SIG-M5 (cell line): ENCODE measurements around the gene PHKA1.
"Not testable (repeated sequence)": the region's sequence is repeated elsewhere in the genome, so short reads cannot be mapped to it uniquely, and the experiment has no call there.

Source experiments
- DNase-seq: peaks from one replicate; lab custom pipeline; 2025; lab: John Stamatoyannopoulos, UW

The PHKA1 gene

DNA sequence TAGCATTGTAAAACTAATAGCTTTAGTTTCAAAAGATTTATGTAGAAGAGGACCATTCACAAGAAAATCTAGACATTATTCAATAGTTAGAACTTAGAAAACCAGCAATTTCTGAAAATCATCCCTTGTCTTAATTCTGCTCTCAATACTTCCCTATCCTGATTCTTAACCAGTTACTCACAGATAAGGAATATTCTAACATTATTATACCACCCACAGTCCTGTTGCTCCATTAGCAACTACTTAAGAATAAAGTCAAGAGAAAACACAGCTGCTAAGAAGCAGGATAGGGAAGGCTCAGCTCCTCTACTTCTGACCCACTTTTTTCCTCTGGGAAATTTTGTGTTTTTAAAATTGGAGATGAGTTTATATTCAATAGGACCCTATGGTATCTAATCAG lies 47.7 kb downstream of the PHKA1 start:
- no peak for DNase-seq

DNA sequence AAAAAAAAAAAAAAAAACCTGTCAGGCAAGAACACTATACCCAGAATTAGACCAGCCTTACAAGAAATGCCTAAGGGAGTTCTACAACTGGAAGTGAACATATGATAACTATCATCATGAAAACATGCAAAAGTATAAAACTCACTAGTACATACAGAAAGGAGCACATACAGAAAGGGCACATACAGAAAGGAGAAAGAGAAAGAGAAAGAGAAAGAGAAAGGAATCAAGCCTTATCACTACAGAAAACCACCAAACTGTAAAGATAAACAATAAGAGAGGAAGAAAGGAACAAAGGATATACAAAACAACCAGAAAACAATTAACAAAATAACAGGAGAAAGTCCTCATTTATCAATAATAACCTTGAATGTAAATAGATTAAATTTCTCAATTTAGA lies 50.4 kb downstream of the PHKA1 start:
- no peak for DNase-seq

- no peak for DNase-seq
Observed at GRCh38 chrX:72662020-72662747, 51.9 kb downstream of the PHKA1 start.

- no peak for DNase-seq
Observed at GRCh38 chrX:72659723-72660122, 54.4 kb downstream of the PHKA1 start.

DNA sequence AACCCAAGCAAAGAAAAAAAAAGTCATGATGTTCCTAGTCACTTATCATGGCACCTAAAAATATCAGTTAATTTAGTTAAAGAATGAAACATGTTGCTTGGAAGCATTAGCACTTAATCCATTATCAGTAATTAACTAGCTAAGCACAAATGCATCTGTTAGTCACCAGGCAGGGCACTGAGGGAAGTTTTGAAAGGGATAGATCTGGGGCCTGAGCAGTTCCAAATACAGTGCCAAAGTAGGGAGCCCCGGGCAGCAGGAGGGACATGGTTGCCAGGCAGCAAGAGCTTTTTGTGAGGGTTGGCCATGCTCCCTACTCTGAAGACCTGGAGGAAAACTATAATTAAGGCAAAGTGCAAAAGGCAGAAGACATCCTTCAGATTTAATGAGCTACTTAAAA lies 62.0 kb downstream of the PHKA1 start:
- DNase-seq: no peak

DNA sequence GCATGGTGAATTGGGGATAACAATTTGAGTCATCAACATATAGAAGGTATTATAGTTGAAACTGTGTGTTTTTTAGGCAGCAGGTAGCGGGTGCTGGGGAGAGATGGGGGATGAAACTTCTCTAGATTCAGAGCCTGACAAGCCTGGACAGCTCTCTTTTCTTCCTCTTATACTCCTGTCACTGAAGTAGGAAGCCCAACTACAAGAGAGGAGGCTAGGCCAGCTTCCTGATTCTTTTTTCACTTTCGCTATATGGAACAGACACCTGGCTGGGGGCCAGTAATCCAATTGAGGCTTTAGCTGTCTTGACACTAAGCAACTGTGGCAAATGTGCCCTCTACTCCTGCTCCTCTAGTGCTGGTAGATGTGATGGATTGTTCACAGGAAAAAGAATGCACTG lies 69.2 kb downstream of the PHKA1 start:
- DNase-seq: no peak

GRCh38 chrX:72641611-72642010 lies 72.5 kb downstream of the PHKA1 start:
- DNase-seq: no peak

DNA sequence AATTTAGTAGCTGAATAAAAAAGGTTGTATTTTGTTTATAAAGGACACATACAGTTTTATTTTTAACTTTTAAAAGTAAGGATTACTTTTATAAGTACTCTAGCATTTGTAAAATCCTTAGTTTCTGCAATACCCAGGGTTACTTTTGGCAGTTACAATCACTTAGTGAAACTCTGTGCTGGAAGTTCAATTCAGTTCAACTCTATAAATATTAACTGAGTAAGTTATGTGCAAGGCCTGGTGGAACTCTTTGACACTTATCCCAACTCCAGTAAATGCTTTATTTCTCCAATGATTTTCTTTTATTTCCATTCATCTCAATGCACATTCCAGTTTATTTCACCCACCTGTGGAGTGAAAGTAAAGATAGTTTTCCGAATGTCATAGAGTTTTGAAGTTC lies 78.2 kb downstream of the PHKA1 start:
- no peak for DNase-seq

GRCh38 chrX:72634331-72634730 lies 79.8 kb downstream of the PHKA1 start:
- no peak for DNase-seq

DNA sequence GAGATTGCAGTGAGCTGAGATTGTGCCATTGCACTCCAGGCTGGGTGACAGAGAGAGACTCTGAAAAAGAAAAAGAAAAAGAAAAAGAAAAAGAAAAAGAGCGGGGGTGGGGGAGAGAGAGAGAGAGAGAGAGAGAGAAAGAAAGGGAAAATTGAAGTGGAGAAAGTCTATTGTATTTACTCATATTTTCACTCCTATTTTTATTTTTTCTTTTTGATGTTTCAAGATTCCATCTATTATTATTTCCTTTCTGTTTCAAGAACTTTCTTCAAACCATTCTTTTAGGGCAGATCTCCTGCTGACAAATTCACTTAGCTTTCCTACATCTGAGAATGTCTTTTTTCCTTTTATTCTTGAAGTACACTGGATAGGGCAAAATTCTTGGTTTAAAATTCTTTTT lies 83.9 kb downstream of the PHKA1 start:
- no peak for DNase-seq

DNA sequence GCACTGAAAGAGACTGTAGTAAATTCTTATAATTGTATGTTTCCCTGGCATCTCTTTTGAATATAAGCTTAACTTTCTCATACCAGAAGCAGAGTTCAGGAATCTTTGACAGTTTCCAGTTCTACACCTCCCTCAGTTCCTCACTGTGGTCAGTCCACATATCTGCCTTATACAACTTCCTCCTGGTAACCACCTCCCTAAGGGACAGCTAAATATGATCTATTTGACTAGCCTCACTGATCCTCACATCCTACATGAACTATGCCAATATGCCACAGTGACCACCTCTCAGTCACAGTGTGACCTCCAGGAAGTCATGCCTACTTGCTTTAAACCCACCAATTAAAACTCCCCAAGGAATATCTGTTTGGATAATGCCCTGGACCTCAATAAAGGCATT lies 89.9 kb downstream of the PHKA1 start:
- DNase-seq: no peak

DNA sequence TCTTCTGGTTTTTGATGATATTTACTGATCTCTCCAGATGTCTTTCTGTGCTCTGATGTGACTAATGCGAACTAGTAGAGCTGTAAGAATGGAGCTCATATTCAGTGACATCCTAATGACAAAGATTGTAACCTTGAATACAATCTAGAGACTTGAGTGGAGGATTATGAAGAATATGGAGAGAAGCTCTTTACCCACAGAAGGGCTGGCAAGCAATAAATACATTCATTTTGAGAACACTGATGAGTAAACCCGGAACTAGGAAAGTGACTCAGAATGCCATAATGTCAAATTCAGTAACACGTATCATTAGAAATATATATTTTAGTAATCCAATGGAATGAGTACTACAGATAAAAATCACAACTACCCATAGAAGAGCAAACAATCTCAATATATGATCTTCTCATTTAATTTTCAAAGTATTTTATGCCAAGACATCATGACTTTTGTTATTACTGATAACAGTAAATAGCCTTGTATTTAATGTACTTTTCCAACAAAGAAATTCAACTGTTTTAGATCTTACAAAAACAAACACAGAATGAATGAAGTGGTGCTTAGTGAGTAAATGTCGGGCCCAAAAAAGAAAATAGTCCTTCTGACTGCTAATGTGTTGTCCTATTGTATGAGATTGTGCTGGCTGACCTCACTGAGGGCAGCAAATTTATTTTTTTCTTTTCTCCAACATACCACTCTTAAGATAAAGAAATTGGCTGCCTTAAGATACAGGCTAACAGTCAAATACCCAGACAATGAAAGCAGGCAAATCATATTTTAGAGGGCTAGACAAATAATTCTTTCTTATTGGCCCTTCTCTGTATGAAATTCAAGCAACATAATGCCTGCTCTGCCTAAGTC lies 92.3 kb downstream of the PHKA1 start:
- no peak for DNase-seq

- no peak for DNase-seq
Observed at GRCh38 chrX:72621163-72621562, 92.9 kb downstream of the PHKA1 start.

GRCh38 chrX:72620550-72621145 lies 93.5 kb downstream of the PHKA1 start:
- DNase-seq: no peak

GRCh38 chrX:72609313-72609712 lies 104.8 kb downstream of the PHKA1 start:
- DNase-seq: no peak

GRCh38 chrX:72604705-72605104 lies 109.4 kb downstream of the PHKA1 start:
- no peak for DNase-seq

DNA sequence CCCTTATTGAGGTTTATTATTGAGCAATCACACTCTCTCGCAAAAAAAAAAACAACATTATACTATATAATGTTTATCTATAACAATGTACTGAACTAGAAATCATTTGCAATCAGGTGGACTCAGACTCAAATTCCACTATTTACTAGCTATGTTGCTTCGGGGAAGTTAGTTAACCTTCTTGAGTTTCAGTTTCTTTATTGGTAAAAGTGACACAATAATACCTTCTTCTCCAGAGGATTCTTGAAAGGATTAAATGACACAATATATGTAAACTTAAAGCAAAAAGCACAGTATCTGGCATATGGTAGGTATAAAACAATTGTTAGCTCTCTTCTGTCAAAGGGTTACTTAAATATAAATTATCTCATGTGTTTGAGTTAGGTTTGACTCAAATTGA lies 110.0 kb downstream of the PHKA1 start:
- no peak for DNase-seq

- not testable (repeated sequence) for DNase-seq
Observed at GRCh38 chrX:72591038-72591437, 123.1 kb downstream of the PHKA1 start.

GRCh38 chrX:72584163-72584562 lies 129.9 kb downstream of the PHKA1 start:
- no peak for DNase-seq

GRCh38 chrX:72576141-72576894 lies 137.8 kb downstream of the PHKA1 start:
- no peak for DNase-seq

DNA sequence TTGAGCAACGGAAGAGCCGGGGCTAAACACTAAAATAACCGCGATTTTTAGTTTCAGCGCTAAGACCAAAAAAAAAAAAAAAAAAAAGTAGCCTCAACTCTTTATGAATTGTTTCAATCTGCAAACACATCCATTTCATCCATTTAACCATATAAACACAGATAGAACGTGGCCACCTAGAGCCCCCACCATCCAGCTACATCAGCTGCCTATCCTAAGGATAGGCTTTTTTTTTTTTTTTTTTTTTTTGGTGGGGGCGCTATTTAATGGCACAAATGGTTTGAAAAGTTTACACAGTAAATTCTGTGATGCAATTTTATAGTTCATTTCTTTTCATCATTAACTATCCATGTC lies 141.0 kb downstream of the PHKA1 start:
- DNase-seq: no peak
